Skin epidermis (tissue), 12 donors: Measurements from ENCODE around the gene PIP4K2A.
"Not testable (repeated sequence)": the region's sequence is repeated elsewhere in the genome, so short reads cannot be mapped to it uniquely, and the experiment has no call there.

Experiments
- H3K27ac ChIP-seq, 21 experiments: fragments of 200-600 bp; sonication (generic) in 11 of 21; one replicate each; pipeline ENCODE4 v1.5.0; 2020; ENCODE audit warnings: mild to moderate bottlenecking in 3 of 21, inconsistent platforms in 2 of 21, moderate library complexity in 2 of 21
- H3K4me3 ChIP-seq, 7 experiments: fragments of 200-600 bp; sonication (generic) in 2 of 7; one replicate each; pipeline ENCODE4 v1.5.0; 2020; ENCODE audit warnings: inconsistent platforms in 2 of 7, mild to moderate bottlenecking in 2 of 7, moderate library complexity in 1 of 7

PIP4K2A gene

GRCh38 chr10:22551681-22552365 lies 162.6 kb downstream of the PIP4K2A start:
- Histone ChIP-seq H3K4me3 (no peak overlapping the region), H3K27ac (no peak overlapping the region)

DNA sequence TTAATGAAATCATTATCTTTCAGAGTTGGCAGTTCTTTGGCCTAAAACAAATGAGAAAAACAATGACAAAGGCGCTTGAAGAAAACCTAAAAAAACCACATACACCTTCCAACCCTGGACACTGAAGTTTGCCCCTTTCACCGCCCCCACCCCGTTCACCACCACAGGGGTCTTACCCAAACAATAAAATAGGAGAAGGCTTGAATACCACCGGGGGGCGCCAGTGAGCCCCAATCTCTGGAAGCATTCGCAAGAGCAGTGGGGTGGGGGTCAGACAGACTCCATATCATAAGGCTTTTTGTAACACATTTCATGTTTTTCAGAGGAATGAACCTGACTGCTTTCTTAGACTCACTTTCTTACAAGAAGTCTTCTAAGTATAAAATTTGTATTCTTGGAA lies 163.6 kb downstream of the PIP4K2A start:
- Histone ChIP-seq H3K4me3 (no peak overlapping the region), H3K27ac (no peak overlapping the region)

DNA sequence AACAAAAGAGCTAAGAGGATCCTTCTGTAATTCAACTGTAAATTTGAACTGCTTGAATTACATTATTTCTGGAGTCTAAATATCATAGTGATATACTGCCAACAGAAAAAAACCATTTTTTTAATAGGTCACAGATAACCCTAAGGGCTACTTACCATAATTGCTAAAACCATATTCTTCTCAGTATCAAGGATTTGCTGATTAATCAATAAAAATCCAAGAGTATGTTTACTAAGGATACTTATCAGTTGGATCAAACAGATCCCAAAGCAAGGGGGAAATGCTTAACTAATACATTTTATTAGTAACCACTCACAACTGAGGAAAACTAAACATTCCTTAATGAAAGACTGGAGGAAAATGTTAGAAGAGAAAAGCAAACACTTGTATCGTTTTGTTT lies 166.0 kb downstream of the PIP4K2A start:
- H3K27ac ChIP-seq: no peak overlapping the region
- H3K4me3 ChIP-seq: no peak overlapping the region

GRCh38 chr10:22545643-22546042 lies 168.7 kb downstream of the PIP4K2A start:
- Histone ChIP-seq H3K27ac (no peak overlapping the region), H3K4me3 (no peak overlapping the region)

DNA sequence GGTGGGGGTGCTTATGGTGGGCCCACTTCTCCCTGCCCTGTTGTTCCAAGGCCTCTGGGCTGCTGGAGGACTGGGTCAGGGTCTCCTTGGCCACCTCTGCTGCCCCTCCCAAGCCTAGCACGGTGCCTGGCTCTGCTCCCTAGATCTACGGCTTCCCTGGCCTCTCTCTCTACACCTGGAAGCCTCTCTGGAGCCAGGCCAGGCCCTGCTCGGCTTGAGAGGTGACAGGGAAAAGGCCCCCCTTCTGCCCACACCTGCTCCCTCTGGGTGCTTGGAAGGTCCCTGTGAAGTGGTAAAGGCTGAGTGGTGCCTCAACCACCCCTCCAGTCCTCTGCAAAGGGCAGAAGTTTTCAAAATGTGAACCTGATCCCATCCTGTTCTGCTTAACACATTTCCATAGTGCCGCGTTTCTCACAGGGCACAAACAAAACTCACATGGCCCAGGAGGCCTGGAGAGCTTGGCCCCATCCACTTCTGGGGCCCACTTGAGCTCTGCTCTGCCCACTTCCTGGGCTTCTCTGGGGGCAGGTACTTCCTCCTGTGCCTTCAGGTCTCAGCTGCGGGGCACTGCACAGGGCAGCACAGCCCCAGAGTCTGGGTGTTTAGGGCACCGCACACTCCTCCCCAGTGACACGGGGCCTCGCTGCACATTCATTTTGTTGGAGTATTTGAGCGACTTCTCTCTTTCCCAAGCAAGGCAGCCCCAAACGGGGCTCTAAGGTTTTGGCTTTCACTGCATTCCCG lies 169.9 kb downstream of the PIP4K2A start:
- no peak overlapping the region for H3K4me3 ChIP-seq
- no peak overlapping the region for H3K27ac ChIP-seq

DNA sequence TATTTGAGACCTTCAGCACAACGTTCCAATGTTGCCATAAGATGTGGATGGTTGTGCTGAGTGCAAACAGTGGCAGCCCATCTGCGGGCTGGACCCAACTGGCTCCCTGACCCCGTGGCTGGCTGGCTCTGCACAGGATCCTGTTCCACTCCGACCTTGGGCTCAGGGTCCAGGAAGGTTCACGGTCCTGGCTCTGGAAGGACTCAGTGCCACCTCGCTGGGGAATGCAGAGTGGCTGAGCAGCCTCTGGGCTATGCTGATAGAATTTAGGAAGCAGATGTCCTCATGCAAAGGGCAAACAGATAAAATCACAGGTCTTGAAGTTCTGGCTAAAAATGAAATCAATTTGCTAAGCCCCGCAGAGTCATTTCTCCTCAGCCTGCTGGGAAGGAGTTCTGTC lies 171.6 kb downstream of the PIP4K2A start:
- no peak overlapping the region for H3K4me3 ChIP-seq
- no peak overlapping the region for H3K27ac ChIP-seq

GRCh38 chr10:22541900-22542299 lies 172.5 kb downstream of the PIP4K2A start:
- Histone ChIP-seq H3K4me3 (no peak overlapping the region), H3K27ac (no peak overlapping the region)

DNA sequence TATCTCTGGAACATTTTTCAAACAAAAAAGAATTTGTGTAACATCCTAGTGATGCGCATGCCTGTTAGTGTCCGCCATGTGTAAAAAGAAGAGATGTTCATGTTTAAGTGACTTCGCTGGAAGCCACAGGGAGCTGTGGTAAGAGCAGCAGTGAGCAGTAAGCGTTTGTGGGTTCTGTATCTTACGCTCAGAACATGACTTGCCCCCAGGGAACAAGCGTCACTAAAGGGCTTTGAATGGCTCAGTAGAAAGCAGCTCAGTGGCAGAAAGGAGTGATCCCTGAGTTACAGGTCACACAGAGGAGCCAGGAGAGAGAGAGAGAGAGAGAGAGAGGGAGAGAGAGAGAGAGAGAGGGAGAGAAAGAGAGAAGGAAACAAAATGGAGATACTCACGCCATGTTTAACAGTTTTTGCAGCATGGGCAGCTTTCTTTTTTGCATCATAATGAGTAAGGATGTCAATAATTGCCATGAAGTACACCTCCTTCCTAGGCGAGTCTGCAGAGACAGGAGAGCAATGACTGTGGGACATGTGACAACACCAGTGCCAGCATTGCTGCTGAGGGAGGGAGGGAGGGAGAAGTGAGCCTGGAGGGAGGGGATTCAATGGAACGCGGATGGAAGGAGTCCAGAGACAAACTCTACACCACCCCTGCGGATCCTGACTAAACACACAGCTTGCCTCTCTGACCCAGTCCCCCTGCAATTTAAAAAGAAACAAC lies 174.6 kb downstream of the PIP4K2A start:
- Histone ChIP-seq H3K27ac (no peak overlapping the region), H3K4me3 (no peak overlapping the region)

DNA sequence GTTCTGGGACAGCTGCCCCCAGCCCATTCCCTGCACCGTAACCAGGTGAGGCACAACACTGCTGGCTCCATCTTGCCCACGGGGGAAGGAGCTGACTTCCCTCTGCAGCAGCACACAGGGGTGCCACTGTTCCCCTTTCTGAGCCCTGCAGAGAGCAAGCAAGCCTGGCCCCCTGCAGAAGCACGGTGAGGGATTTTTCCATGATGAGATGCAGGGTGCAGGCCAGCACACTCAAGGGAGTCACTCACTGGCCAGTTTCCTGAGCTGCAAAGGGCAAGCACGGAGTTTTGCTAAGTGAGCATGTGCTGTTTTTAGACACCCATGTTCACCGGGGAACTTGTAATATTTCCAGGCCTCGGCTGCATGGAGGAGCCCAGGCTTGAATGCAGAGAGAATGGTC lies 176.6 kb downstream of the PIP4K2A start:
- H3K4me3 ChIP-seq: no peak overlapping the region
- no peak overlapping the region for H3K27ac ChIP-seq

DNA sequence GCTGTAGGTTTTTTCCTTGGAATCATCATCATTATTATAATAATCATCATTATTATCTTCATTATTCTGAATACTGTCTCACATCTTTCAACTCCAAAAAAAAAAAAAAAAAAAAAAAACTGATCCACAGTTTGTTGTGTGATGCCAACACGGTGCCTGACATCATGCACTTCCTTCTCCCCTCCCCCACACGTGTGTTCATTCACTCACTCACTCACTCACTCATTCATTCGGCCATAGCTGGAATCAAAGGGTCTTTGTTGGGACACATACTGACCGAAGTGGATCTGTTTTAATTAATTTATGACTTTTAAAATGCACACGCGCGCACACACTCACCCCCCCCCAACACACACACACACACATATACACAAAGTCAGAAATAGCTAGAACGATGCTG lies 177.8 kb downstream of the PIP4K2A start:
- H3K4me3 ChIP-seq: no peak overlapping the region
- H3K27ac ChIP-seq: no peak overlapping the region

- Histone ChIP-seq H3K27ac (no peak overlapping the region), H3K4me3 (no peak overlapping the region)
Measured at GRCh38 chr10:22534849-22535604, 179.4 kb downstream of the PIP4K2A start.

GRCh38 chr10:22531441-22531840 lies 182.9 kb downstream of the PIP4K2A start:
- no peak overlapping the region for H3K27ac ChIP-seq
- H3K4me3 ChIP-seq: no peak overlapping the region

DNA sequence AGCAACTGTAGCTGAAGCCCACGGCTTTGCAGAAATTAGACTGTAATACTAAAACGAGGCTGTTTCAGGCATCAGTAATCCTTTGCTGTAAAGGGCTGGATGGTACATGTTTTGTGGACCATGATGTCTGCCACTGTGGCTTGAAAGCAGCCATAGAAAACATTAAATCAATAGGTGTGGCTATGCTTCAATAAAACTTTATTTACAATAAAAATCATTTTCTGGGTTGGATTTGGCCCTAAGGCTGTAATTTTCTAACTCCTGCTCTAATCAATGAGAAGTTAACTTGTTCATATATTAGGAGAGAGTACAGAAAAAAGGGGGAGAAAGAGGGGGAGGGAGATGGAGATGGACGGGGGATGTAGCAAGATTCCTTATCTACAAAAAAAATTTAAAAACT lies 183.4 kb downstream of the PIP4K2A start:
- Histone ChIP-seq H3K27ac (no peak overlapping the region), H3K4me3 (no peak overlapping the region)

GRCh38 chr10:22527520-22527919 lies 186.9 kb downstream of the PIP4K2A start:
- Histone ChIP-seq H3K4me3 (no peak overlapping the region), H3K27ac (no peak overlapping the region)

GRCh38 chr10:22524333-22524732 lies 190.0 kb downstream of the PIP4K2A start:
- H3K27ac ChIP-seq, H3K4me3 ChIP-seq: not testable (repeated sequence)

DNA sequence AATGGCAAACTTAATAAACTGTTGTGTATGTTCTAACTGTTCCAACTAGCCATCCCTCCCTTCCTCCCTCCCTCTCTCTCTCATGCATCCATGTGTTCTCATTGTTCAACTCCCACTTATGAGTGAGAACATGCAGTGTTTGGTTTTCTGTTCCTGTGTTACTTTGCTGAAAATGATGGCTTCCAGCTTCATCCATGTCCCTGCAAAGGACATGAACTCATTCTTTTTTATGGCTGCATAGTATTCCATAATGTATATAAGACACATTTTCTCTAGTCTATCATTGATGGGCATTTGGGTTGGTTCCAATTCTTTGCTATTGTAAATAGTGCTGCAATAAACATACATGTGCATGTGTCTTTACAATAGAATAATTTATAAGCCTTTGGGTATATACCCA lies 193.7 kb downstream of the PIP4K2A start:
- H3K4me3 ChIP-seq, H3K27ac ChIP-seq: not testable (repeated sequence)

- Histone ChIP-seq H3K27ac (no peak overlapping the region), H3K4me3 (no peak overlapping the region)
Measured at GRCh38 chr10:22518167-22518724, 196.1 kb downstream of the PIP4K2A start.

DNA sequence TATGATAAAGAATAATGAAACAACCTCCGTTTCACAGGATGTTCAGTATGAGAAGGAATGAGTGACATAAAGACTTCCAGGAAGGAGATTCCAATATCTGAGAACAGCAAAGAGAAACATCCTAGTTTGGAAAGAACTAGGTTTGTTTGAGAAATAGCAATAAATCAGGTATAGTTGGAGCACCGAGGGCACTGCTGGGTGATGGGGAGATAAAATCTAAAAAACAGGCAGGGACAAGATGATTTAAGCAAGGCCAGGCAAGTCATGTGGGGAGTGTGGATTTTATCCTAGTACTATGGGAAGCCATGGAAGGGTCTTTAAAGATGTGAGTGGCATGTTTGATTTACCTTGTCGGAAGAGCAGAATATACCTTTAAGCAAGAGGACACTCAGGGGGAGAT lies 199.4 kb downstream of the PIP4K2A start:
- H3K27ac ChIP-seq: no peak overlapping the region
- no peak overlapping the region for H3K4me3 ChIP-seq

GRCh38 chr10:22514414-22514758 lies 200.0 kb downstream of the PIP4K2A start:
- H3K27ac ChIP-seq, H3K4me3 ChIP-seq: not testable (repeated sequence)
